Stimulated activated CD8-positive, alpha-beta memory T cell treated with anti-CD3 and anti-CD28 coated beads, Interleukin-2, amount 100 ng/mL, for 48 hours (primary cell): ENCODE data around the gene DTNB.
"Not testable (repeated sequence)": the region's sequence is repeated elsewhere in the genome, so short reads cannot be mapped to it uniquely, and the experiment has no call there.

Experiments used
- DNase-seq, 2 donors: peaks; one replicate each; pipeline ENCODE4 v3.0.0-alpha.2; 2020; ENCODE audit warnings: low read depth in 2 of 2

DTNB gene

GRCh38 chr2:25589676-25590205 is 83.6 kb downstream of the DTNB start:
- no peak for DNase-seq

- no peak for DNase-seq
Observed at GRCh38 chr2:25588576-25588975, 84.8 kb downstream of the DTNB start.

DNA sequence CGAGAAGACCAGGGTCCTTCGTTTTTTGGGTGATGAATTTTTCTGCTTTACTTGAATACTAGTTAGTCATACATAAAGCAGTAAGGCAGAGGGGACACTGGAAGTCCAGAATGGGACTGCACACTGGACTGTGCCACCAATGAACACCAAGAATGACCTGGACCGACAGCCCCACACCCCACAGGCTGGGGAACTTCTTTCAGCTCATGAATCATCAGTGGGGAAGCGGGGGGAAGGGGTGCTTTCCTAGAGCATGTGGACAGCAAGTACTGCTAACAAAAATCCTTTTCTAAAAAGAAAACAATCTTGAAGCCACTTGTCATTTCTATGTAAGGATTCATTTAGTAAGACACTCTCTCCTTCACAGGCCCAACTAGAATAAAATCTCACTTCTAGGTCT is 86.0 kb downstream of the DTNB start:
- no peak for DNase-seq

- DNase-seq, result peak in 1 of 2 donors; percentile 8
Observed at GRCh38 chr2:25586726-25587144, 86.6 kb downstream of the DTNB start.

GRCh38 chr2:25585189-25585588 is 88.2 kb downstream of the DTNB start:
- DNase-seq, result no peak

- no peak for DNase-seq
Observed at GRCh38 chr2:25582077-25582830, 91.1 kb downstream of the DTNB start.

- no peak for DNase-seq
Observed at GRCh38 chr2:25576596-25576995, 96.8 kb downstream of the DTNB start.

DNA sequence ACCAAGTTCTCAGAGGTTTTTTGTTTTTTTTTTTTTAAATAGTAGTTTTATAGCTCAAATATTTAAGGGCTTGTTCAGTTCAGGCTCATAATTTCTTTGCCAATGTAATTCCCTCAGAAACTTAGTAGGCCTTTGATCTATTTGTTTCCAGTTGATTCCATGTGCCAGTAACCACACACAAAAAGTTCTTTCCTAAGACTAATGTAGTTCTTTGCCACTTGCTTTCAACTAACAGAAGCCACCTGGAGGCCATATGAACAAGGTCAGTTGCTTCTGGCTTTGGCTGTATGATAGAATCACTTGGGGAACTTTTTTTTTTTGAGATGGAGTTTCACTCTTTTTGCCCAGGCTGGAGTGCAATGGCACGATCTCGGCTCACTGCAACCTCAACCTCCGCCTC is 100.7 kb downstream of the DTNB start:
- DNase-seq, result no peak

DNA sequence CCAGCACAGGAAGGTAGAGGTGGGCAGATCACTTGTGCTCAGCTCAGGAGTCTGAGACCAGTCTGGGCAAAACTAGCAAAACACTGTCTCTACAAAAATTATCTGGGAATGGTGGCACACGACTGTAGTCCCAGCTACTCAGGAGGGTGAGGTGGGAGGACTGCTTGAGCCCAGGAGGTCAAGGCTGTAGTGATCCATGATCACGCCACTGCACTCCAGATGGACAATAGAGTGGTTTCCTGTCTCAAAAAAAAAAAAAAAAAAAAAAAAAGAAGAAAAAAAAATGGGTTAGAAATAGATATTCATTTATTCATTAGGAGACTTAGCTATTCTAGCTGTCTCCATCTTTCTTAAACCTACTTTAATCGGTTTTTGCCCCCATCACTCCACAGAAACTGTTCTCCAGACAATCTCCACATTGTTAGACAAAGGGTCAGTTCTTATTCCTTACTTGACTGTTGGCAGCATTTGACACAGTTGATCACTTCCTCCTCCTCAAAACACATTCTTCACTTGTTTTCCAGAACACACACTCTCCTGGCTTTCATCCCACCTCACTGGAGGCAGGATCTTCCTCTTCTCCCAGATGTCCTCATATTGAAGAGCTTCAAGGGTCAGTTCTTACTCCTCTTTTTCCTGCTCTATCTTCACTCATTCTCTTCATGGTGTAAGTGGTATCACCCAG is 103.1 kb downstream of the DTNB start:
- DNase-seq, result no peak

DNA sequence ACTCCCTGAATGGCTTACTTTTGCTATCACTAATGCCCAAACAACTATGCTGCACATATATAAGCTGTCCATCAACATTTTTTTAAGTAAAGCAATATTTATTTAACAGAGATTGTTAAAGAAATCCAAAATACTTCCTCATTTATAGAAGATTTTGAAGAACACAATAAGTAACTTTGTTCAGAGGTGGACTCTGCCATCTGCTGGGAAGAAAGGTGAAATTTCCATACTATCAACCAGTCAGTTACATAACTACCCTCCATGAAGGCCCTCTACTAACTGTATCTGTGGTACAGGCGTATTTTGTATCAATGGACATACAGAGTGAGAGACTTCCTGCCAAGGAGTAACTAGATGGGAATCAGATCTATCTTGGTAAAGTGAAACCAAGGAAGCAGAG is 106.0 kb downstream of the DTNB start:
- no peak for DNase-seq

GRCh38 chr2:25566694-25567093 is 106.7 kb downstream of the DTNB start:
- DNase-seq, result no peak

DNA sequence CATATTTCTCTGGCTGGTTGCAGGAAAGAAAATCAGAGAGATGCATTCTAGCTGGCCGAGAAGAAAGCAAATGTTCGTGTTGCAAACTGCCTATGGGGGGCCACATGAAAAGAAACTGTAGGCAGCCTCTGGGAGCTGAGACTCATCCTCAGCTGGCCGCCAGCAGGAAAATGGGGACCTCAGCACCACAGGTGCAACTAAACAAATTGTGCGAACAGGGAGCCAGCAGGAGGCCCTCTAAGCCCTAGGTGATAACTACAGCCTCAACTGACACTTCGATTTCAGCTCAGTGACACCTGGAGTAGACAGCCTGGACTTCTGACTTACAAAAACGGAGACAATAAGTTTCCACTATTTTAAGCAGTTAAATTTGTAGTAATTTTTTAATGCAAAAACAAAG is 107.3 kb downstream of the DTNB start:
- DNase-seq, result no peak

DNA sequence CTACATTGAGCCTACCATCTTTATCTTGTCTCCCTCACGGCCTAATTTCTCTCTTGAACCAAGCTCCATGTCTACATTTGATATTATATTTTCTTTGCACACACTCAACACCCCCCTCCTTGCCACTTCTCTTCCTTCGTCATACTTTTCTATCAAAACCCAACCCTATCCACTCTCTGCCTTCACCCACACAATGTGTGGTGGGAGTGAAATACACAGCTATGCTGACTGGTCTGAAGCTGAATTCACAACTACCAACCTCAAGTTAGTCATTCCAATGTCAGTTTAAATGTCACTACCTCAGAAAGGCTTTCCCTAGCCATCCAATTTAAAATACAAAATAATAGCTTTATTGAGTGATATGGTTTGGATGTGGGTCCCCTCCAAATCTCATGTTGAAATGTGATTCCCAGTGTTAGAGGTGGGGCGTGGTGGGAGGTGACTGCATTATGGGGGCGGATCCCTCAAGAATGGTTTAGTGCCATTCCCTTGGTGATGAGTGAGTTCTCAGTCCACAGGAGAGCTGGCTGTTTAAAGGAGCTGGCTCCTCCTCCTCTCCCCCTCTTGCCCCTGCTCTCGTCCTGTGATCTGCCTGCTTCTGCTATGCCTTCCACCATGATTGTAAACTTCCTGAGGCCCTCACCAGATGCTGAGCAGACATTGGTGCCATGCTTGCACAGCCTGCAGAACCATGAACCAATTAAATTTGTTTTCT is 112.1 kb downstream of the DTNB start:
- peak; percentile 18 to 20 for DNase-seq

- no peak for DNase-seq
Observed at GRCh38 chr2:25559148-25559547, 114.2 kb downstream of the DTNB start.

GRCh38 chr2:25558262-25558661 is 115.1 kb downstream of the DTNB start:
- DNase-seq, result no peak

GRCh38 chr2:25557179-25558036 is 116.0 kb downstream of the DTNB start:
- DNase-seq, result no peak

GRCh38 chr2:25552318-25552717 is 121.1 kb downstream of the DTNB start:
- DNase-seq, result no peak

- DNase-seq, result no peak
Observed at GRCh38 chr2:25551316-25551715, 122.1 kb downstream of the DTNB start.

DNA sequence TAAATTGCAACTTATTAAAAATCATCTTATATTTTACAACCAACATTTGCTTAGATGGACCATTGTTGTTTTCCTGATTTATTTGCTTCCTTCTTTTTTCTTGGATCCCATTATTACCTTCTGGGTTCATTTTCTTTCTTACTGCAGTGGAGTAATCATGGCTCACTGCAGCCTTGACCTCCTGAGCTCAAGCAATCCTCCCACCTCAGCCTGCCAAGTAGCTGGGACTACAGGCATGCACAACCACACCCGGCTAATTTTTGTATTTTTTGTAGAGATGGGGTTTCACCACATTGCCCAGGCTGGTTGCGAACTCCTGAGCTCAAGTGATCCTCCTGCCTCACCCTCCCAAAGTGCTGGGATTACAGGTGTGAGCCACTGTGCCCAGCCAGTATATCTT is 123.8 kb downstream of the DTNB start:
- not testable (repeated sequence) for DNase-seq

- DNase-seq, result no peak
Observed at GRCh38 chr2:25548601-25549000, 124.8 kb downstream of the DTNB start.

DNA sequence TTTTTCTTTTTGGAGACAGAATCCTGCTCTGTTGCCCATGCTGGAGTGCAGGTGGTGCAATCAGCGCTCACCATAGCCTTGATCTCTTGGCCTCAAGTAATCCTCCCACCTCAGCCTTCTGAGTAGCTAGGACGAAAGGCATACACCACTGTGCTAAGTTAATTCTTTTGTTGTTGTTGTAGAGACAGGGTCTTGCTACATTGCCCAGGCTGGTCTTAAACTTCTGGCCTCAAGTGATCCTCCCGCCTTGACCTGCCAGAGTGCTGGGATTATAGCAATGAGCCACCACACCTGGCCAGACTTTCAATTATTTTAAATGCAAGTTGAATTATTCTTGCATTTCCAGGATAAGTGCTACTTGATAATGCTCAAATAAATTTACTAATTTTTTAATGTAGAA is 126.5 kb downstream of the DTNB start:
- DNase-seq, result no peak

- no peak for DNase-seq
Observed at GRCh38 chr2:25545899-25546298, 127.5 kb downstream of the DTNB start.
